GM13976 (cell line): ENCODE measurements around the gene CEP152.

Experiments used
- DNase-seq: peaks from one replicate; pipeline ENCODE4 v3.0.0; 2012; ENCODE audit warnings: low spot score
- CTCF ChIP-seq: IDR thresholded peaks from 2 replicates; pipeline ENCODE4 v1.5.1; 2012; ENCODE audit warnings: borderline replicate concordance, mild to moderate bottlenecking; ENCODE audit not compliant: insufficient read depth; ENCODE audit errors: extremely low read depth, missing control alignments, control extremely low read depth
- in situ Hi-C: fragments of 300-500 bp; cut with MboI; formaldehyde crosslinking; loops from one replicate; pipeline ENCODE4 v1.12.0; 2022; ENCODE audit warnings: low sequenced_read_pairs, mixed read lengths, inconsistent platforms; ENCODE audit not compliant: unreplicated experiment

CEP152 gene

GRCh38 chr15:48851956-48852355, 41.1 kb upstream of the CEP152 start:
- DNase-seq: no peak
- no peak for TF ChIP-seq CTCF
- in situ Hi-C loops: loop anchor here (25.0 kb wide), 2 partner anchors 1185 to 1285 kb away; no protein-coding TSS in a partner anchor

GRCh38 chr15:48850648-48851047, 39.8 kb upstream of the CEP152 start:
- in situ Hi-C loops: loop anchor here (25.0 kb wide), 2 partner anchors 1187 to 1287 kb away; no protein-coding TSS in a partner anchor
- no peak for TF ChIP-seq CTCF
- no peak for DNase-seq

- in situ Hi-C loops: no loop called here
- DNase-seq: no peak
- TF ChIP-seq CTCF: no peak
Measured at GRCh38 chr15:48845123-48845522, 34.3 kb upstream of the CEP152 start.

GRCh38 chr15:48842501-48842900, 31.6 kb upstream of the CEP152 start:
- DNase-seq: no peak
- no peak for TF ChIP-seq CTCF
- in situ Hi-C loops: no loop called here

- in situ Hi-C loops: no loop called here
- TF ChIP-seq CTCF: no peak
- DNase-seq: no peak
Measured at GRCh38 chr15:48834756-48835155, 23.9 kb upstream of the CEP152 start.

GRCh38 chr15:48833526-48834239, 22.8 kb upstream of the CEP152 start:
- no peak for DNase-seq
- no peak for TF ChIP-seq CTCF
- in situ Hi-C loops: no loop called here
